GM12864 (cell line): ENCODE results near the gene KATNAL1.

ENCODE experiments used
- DNase-seq: peaks from one replicate; pipeline ENCODE4 v3.0.0-alpha.2; 2011; ENCODE audit warnings: low read depth
- H3K4me3 ChIP-seq: 2 replicates; pipeline ENCODE4 v1.5.1; 2011; ENCODE audit warnings: mild to moderate bottlenecking, low read depth, low read length, control low read depth
- TF ChIP-seq, protein P1 (sequence below): IDR thresholded peaks from 2 replicates; pipeline ENCODE4 v1.5.1; 2011; ENCODE audit warnings: low read depth, mild to moderate bottlenecking, moderate library complexity, low read length, control low read depth, inconsistent platforms; ENCODE audit errors: missing control alignments

Gene KATNAL1

DNA sequence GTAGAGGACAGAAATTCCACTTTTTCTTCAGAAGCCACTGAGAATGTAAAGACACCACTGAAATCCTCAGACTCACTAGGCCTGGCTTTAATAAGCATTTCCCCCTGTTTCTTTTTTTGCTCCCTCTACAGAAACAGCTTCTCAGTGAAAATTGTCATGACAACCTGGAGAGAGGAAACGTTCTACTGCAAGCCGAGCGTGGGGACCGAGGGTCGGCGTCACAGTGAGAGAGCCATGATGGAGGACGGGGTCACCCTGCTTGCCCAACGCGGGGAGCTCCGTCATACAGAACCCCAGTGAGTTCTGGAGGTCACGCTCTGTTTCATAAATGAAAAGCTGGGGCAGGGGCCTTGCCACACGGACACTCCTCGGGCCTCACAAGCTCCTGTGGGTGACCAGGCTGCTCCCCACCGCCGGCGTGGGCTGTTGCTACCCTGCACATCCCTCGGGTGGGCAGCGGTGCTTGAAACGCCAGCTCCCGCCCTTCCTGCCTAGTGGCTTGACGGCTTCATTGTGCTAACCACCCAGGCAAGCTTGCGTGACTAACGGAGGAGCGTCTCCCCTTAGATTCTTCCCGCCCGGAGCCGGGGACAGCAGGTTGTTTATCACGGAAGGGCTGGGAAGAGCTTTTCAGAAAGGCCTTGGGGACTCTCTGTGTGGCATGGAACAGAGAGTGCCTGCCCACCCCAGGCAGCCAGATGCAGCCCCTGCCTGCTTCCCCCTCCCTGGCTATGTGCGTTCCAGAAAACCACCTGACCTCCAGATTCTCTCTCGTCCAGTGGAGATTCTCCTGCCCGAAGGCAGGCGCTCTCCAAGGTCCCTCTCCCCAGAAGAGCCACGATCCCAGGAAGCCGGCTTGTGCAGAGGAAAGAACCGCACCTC, 153.6 kb downstream of the KATNAL1 start:
- TF ChIP-seq, protein P1, sequence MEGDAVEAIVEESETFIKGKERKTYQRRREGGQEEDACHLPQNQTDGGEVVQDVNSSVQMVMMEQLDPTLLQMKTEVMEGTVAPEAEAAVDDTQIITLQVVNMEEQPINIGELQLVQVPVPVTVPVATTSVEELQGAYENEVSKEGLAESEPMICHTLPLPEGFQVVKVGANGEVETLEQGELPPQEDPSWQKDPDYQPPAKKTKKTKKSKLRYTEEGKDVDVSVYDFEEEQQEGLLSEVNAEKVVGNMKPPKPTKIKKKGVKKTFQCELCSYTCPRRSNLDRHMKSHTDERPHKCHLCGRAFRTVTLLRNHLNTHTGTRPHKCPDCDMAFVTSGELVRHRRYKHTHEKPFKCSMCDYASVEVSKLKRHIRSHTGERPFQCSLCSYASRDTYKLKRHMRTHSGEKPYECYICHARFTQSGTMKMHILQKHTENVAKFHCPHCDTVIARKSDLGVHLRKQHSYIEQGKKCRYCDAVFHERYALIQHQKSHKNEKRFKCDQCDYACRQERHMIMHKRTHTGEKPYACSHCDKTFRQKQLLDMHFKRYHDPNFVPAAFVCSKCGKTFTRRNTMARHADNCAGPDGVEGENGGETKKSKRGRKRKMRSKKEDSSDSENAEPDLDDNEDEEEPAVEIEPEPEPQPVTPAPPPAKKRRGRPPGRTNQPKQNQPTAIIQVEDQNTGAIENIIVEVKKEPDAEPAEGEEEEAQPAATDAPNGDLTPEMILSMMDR: no peak
- no peak overlapping the region for H3K4me3 ChIP-seq
- DNase-seq: no peak
